Uterus (tissue), 4 donors: Measurements from ENCODE around the gene RNF181. TPM values are rescaled to one million over a fixed set of nuclear protein-coding genes. Genes with fewer than 3 reads are reported as not detected.

Experiments
- DNase-seq, 2 donors: peaks; one replicate each; pipeline ENCODE4 v3.0.0-alpha.2; 2019 to 2020
- H3K27ac ChIP-seq, 2 donors: fragments of 200-600 bp; sonication (generic); 1 replicate in 1 of 2; 2 replicates in 1 of 2; pipeline ENCODE4 v1.5.1; 2016 to 2018
- H3K27me3 ChIP-seq, 2 donors: fragments of 200-600 bp; sonication (generic); one replicate each; pipeline ENCODE4 v1.5.1; 2018 to 2019; ENCODE audit warnings: control low read depth in 1 of 2
- H3K36me3 ChIP-seq, 2 donors: fragments of 200-600 bp; sonication (generic); one replicate each; pipeline ENCODE4 v1.5.1; 2019; ENCODE audit warnings: control low read depth in 1 of 2
- H3K4me1 ChIP-seq, 2 donors: fragments of 200-600 bp; sonication (generic); one replicate each; pipeline ENCODE4 v1.5.1; 2018 to 2019; ENCODE audit warnings: control low read depth in 1 of 2
- H3K4me3 ChIP-seq, 2 donors: fragments of 200-600 bp; sonication (generic); 1 replicate in 1 of 2; 2 replicates in 1 of 2; pipeline ENCODE4 v1.5.1; 2018 to 2019; ENCODE audit warnings: mild to moderate bottlenecking in 1 of 2
- H3K9me3 ChIP-seq, 2 donors: fragments of 200-600 bp; sonication (generic); one replicate each; pipeline ENCODE4 v1.5.1; 2019; ENCODE audit warnings: control low read depth in 1 of 2
- POLR2A ChIP-seq, 2 donors: fragments of 450-650 bp; IDR thresholded peaks; one replicate each; pipeline ENCODE4 v1.6.1; 2016; ENCODE audit warnings: antibody characterized with exemption in 2 of 2, mild to moderate bottlenecking in 1 of 2, moderate library complexity in 1 of 2
- intact Hi-C: fragments of 100-400 bp; cut with DNase I; formaldehyde crosslinking; loops from one replicate; pipeline ENCODE4 v1.15.1; 2023; ENCODE audit warnings: low total_unique reads
- total RNA-seq, 4 donors: library from RNA; depleted of rRNA in 3 of 4; stranded (reverse); fragments of >200 nt in 3 of 4; gene quantifications; one replicate each; pipeline versions ENCODE4 v1.1.0 to v1.2.4, GENCODE V29; 2014 to 2023
- TF ChIP-seq, protein P1 (sequence below), 4 experiments: fragments of 200-600 bp in 2 of 4; fragments of 450-650 bp in 2 of 4; sonication (generic) in 2 of 4; IDR thresholded peaks; one replicate each; pipeline ENCODE4 v1.5.1; 2016 to 2019; ENCODE audit warnings: antibody characterized with exemption in 4 of 4, mild to moderate bottlenecking in 2 of 4, moderate library complexity in 1 of 4
- donor health status: DM: yes; HTN: yes; CAD: no.

Gene RNF181
- total RNA-seq, 4 donors from 2014 or later, result 53.0 to 362 (median 175) TPM

DNA sequence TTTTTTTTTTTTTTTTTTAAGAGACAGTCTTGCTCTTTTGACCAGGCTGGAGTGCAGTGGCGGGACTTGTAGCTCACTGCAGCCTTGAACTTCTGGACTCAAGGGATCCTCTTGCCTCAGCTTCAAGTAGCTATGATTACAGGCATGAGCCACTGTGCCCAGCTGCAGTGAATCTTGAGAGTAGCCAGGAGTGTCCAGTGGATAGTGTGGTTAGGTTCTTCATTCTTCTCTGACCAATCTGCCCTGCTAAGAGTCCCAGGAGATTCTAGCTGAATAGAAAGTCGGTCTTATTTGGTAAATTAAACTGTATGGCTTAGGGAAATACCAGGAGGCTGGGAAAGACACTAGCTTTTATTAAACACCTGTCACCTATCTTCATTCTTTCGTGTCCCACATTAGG lies 35.8 kb downstream of the RNF181 start:
- no peaks in the 10 kb centered on the region for H3K4me1 ChIP-seq
- DNase-seq, result no peak
- intact Hi-C loops, result loop anchor here (10.0 kb wide), 1 partner anchor 183 kb away; no protein-coding TSS in a partner anchor
- no peak overlapping the region for H3K27ac ChIP-seq
- no peak overlapping the region for H3K4me3 ChIP-seq
- H3K27me3 ChIP-seq, result no peaks in the 10 kb centered on the region
- no peaks in the 10 kb centered on the region for H3K9me3 ChIP-seq
- no peak for TF ChIP-seq POLR2A (IDR thresholded peaks at IDR 0.05)
- TF ChIP-seq, protein P1, sequence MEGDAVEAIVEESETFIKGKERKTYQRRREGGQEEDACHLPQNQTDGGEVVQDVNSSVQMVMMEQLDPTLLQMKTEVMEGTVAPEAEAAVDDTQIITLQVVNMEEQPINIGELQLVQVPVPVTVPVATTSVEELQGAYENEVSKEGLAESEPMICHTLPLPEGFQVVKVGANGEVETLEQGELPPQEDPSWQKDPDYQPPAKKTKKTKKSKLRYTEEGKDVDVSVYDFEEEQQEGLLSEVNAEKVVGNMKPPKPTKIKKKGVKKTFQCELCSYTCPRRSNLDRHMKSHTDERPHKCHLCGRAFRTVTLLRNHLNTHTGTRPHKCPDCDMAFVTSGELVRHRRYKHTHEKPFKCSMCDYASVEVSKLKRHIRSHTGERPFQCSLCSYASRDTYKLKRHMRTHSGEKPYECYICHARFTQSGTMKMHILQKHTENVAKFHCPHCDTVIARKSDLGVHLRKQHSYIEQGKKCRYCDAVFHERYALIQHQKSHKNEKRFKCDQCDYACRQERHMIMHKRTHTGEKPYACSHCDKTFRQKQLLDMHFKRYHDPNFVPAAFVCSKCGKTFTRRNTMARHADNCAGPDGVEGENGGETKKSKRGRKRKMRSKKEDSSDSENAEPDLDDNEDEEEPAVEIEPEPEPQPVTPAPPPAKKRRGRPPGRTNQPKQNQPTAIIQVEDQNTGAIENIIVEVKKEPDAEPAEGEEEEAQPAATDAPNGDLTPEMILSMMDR (IDR thresholded peaks at IDR 0.05), result no peak
- no peaks in the 10 kb centered on the region for H3K36me3 ChIP-seq

DNA sequence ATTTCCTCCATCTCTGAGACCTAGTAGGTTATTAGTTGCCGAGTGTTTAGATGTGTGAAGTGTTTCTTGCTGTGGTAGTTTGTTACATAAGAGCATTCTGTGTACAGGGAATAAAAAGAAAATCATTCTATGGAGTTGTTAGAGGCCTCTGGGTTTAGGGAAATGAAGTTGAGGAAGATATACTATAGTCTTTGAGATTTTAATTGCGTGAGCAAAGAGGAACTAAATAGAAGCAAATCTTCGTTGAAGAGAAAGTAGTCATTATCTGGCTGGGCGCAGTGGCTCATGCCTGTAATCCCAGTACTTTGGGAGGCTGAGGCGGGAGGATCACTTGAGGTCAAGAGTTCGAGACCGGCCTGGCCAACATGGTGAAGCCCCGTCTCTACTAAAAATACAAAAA lies 39.5 kb downstream of the RNF181 start:
- no peak overlapping the region for H3K27ac ChIP-seq
- no peaks in the 10 kb centered on the region for H3K27me3 ChIP-seq
- no peaks in the 10 kb centered on the region for H3K9me3 ChIP-seq
- intact Hi-C loops, result loop anchor here (10.0 kb wide), 1 partner anchor 180 kb away; no protein-coding TSS in a partner anchor
- TF ChIP-seq, protein P1 (IDR thresholded peaks at IDR 0.05), result no peak
- TF ChIP-seq POLR2A (IDR thresholded peaks at IDR 0.05), result no peak
- H3K4me1 ChIP-seq, result no peaks in the 10 kb centered on the region
- H3K36me3 ChIP-seq, result no peaks in the 10 kb centered on the region
- no peak overlapping the region for H3K4me3 ChIP-seq
- no peak for DNase-seq

DNA sequence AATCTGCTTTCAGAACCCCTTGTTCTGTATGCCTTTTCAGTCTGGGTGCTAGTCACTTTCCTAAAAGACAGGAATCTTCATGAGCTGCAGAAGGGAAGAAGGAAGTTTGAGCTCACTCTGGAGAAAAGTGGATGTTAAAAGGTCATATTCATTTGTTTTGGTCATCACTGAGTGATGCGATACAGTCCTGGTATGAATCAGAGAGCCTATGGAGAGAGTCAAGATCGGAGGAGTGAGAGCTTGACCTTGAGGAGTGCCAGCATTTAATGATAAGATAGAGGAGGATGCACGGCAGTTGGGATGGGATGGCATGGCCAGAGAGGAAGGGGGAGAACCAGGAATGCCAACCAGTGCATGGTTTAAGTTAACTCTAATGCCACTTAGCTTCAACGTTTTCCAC lies 40.1 kb downstream of the RNF181 start:
- intact Hi-C loops, result loop anchor here (10.0 kb wide), 1 partner anchor 179 kb away; no protein-coding TSS in a partner anchor
- no peak overlapping the region for H3K4me3 ChIP-seq
- H3K9me3 ChIP-seq, result no peaks in the 10 kb centered on the region
- TF ChIP-seq, protein P1 (IDR thresholded peaks at IDR 0.05), result no peak
- no peak for TF ChIP-seq POLR2A (IDR thresholded peaks at IDR 0.05)
- H3K27me3 ChIP-seq, result no peaks in the 10 kb centered on the region
- H3K27ac ChIP-seq, result no peak overlapping the region
- H3K36me3 ChIP-seq, result no peaks in the 10 kb centered on the region
- DNase-seq, result no peak
- no peaks in the 10 kb centered on the region for H3K4me1 ChIP-seq

DNA sequence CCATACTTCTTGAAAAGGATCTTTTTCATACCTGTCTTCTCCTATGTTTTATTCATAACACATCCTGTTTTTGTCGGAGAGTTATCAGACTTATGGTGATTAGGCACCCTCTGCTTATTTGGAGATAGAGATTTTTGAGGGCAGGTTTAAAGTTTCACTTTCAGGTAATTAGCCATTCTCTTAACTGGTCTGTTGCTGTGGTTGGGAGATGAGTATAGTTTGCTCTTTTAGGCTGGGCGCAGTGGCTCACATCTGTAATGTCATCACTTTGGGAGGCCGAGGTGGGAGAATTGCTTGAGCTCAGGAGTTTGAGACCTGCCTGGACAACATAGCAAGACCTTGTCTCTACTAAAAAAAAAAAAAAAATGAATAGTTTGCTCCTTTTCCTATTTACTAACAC lies 47.2 kb downstream of the RNF181 start:
- Histone ChIP-seq H3K4me3 (no peak overlapping the region), H3K9me3 (no peaks in the 10 kb centered on the region), H3K27me3 (no peaks in the 10 kb centered on the region), H3K4me1 (no peaks in the 10 kb centered on the region), H3K27ac (no peak overlapping the region), H3K36me3 (no peaks in the 10 kb centered on the region)
- intact Hi-C loops, result no loop called here
- TF ChIP-seq, protein P1 (IDR thresholded peaks at IDR 0.05), result no peak
- TF ChIP-seq POLR2A (IDR thresholded peaks at IDR 0.05), result no peak
- no peak for DNase-seq

DNA sequence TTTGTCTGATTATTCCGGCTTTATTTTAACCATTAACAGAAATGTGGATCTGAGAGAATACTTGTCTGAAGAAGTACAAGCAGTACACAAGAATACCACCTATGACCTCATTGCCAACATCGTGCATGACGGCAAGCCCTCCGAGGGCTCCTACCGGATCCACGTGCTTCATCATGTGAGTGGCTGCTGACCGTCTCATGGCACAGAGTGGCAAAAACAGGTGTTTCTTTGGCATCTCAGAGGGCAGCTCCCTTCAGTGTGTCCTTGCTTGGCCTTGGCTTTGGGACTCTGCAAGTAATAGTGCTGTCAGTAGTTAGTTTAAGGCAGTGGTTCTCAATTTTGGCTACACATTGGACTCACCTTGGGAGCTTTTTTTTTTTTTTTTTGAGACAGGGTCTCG lies 49.4 kb downstream of the RNF181 start:
- DNase-seq, result no peak
- Histone ChIP-seq H3K27me3 (no peaks in the 10 kb centered on the region), H3K4me3 (no peak overlapping the region), H3K27ac (no peak overlapping the region), H3K9me3 (no peaks in the 10 kb centered on the region), H3K4me1 (no peaks in the 10 kb centered on the region), H3K36me3 (no peaks in the 10 kb centered on the region)
- intact Hi-C loops, result no loop called here
- TF ChIP-seq, protein P1 (IDR thresholded peaks at IDR 0.05), result no peak
- no peak for TF ChIP-seq POLR2A (IDR thresholded peaks at IDR 0.05)
